Heart left ventricle (tissue), 13 donors: ENCODE measurements around the gene CIT.

ENCODE experiments used
- CTCF ChIP-seq, 12 donors: fragments of 200-600 bp; sonication (generic) in 4 of 12; IDR thresholded peaks; one replicate each; pipeline versions ENCODE4 v1.5.0 to v1.8.0; 2018 to 2022; ENCODE audit warnings: antibody characterized with exemption in 12 of 12, mild to moderate bottlenecking in 5 of 12
- POLR2A ChIP-seq, 2 donors: fragments of 450-650 bp; IDR thresholded peaks; one replicate each; pipeline ENCODE4 v1.6.1; 2017; ENCODE audit warnings: antibody characterized with exemption in 2 of 2, mild to moderate bottlenecking in 2 of 2, moderate library complexity in 2 of 2
- donor health status: ischemic (EF 13 %, LVEDD 7.1; RV severe dilation, severe dysfunction).
- donor health status: DM: no; HTN: yes; CAD: no.
- donor health status: DM: no; HTN: no; CAD: no.
- donor health status: ischemic (EF 25% LVEDD 6.9; RV normal size, moderate dysfunction).
- donor health status: ischemic (EF 25% LVEDD 5.7; RV mildly dilated, moderate dysfunction).
- donor health status: ischemic (EF 35%, LVEDD 5.7; RV mildly dilated, moderate dysfunction).
- donor health status: nonischemic (EF 11% LVEDD 7.7; RV severe dilation, severe dysfunction).
- donor health status: DM: yes; HTN: yes; CAD: no.
- donor health status: PGD.
- donor health status: ischemic (EF 29% LVEDD 5.4; RV normal size, mild dysfunction).
- donor health status: nonischemic (EF 23%, LVEDD 6.1; RV moderate dilation, normal function).

GRCh38 chr12:119665164-119665929 is 211.8 kb downstream of the CIT start:
- TF ChIP-seq POLR2A (IDR thresholded peaks at IDR 0.05) (no peak), CTCF (IDR thresholded peaks at IDR 0.05) (no peak)
